MCF 10A (cell line): ENCODE data around the gene HACD4. TPM values are rescaled to one million over a fixed set of nuclear protein-coding genes. Genes with fewer than 3 reads are reported as not detected.

Experiments used
- BruUV-seq: library from RNA; stranded (reverse); fragments of 400-500 nt; replicated peaks from 2 replicates; lab custom pipeline; 2021; lab: Mats Ljungman, UMichigan
- CTCF ChIA-PET: fragments of 300-600 bp; sonication (Branson Sonifier 250); formaldehyde crosslinking; extraction: SDS; loops from one replicate; lab custom pipeline; 2021; ENCODE audit warnings: antibody characterized with exemption, inconsistent platforms; lab: Yijun Ruan, JAX
- POLR2A ChIA-PET: fragments of 300-600, 350-650 bp; sonication (Branson Sonifier 250); formaldehyde crosslinking; extraction: SDS; loops from one replicate; lab custom pipeline; 2020; ENCODE audit warnings: antibody characterized with exemption, inconsistent platforms; lab: Yijun Ruan, JAX
- DNase-seq: peaks from one replicate; pipeline ENCODE4 v3.0.0-alpha.2; 2018; ENCODE audit not compliant: unreplicated experiment
- H3K27ac Mint-ChIP-seq: one replicate; pipeline ENCODE4 v1.8.0; 2022; ENCODE audit warnings: mild to moderate bottlenecking, low read depth, mixed read lengths; ENCODE audit not compliant: unreplicated experiment
- H3K27me3 Mint-ChIP-seq: one replicate; pipeline ENCODE4 v1.8.0; 2022; ENCODE audit warnings: mixed read lengths; ENCODE audit not compliant: insufficient read depth, unreplicated experiment
- H3K36me3 Mint-ChIP-seq: one replicate; pipeline ENCODE4 v1.8.0; 2022; ENCODE audit warnings: mild to moderate bottlenecking, moderate library complexity, mixed read lengths; ENCODE audit not compliant: insufficient read depth, unreplicated experiment
- H3K4me1 Mint-ChIP-seq: one replicate; pipeline ENCODE4 v1.8.0; 2022; ENCODE audit warnings: mixed read lengths; ENCODE audit not compliant: insufficient read depth, unreplicated experiment
- H3K4me3 Mint-ChIP-seq: one replicate; pipeline ENCODE4 v1.8.0; 2022; ENCODE audit warnings: mild to moderate bottlenecking, moderate library complexity, mixed read lengths; ENCODE audit not compliant: unreplicated experiment
- H3K9me3 Mint-ChIP-seq: one replicate; pipeline ENCODE4 v1.8.0; 2022; ENCODE audit warnings: mixed read lengths; ENCODE audit not compliant: unreplicated experiment
- intact Hi-C: fragments of 100-400 bp; cut with micrococcal nuclease; formaldehyde crosslinking; loops from 2 replicates; pipeline ENCODE4 v1.14.1; 2022
- total RNA-seq: library from RNA; stranded (reverse); gene quantifications from 2 replicates; pipeline ENCODE4 v1.2.3, GENCODE V29; 2022
- TF ChIP-seq, protein P1 (sequence below): fragments of 200-600 bp; IDR thresholded peaks from one replicate; pipeline ENCODE4 v1.8.0; 2022; ENCODE audit warnings: antibody characterized with exemption, mild to moderate bottlenecking; ENCODE audit not compliant: unreplicated experiment

HACD4 gene
- total RNA-seq, 1 experiment from 2014 or later, result not detected

DNA sequence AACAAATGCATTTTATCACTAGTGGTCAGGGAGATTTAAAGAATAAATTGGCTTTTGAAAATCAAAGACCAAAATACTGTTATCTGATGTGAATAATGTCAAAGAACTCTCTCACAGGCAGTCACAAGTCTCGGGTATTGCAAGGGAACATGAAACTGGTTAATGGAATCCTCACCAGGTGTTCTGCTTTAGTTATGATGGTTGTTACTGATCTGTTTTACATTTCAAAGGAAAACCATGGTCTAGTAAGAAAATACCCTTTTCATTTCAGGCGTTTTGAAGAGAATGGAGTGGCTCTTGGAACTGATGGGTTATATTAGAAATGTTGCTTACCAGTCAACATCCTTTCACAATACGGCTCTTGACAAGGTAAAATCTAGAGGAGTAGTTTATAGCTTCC, 43.4 kb downstream of the HACD4 start:
- H3K9me3 Mint-ChIP-seq, result no peaks in the 10 kb centered on the region
- H3K4me3 Mint-ChIP-seq, result no peak overlapping the region
- intact Hi-C loops, result loop anchor here (10.0 kb wide), 1 partner anchor 87 kb away; the partner anchor contains the start of gene IFNB1
- TF ChIP-seq, protein P1, sequence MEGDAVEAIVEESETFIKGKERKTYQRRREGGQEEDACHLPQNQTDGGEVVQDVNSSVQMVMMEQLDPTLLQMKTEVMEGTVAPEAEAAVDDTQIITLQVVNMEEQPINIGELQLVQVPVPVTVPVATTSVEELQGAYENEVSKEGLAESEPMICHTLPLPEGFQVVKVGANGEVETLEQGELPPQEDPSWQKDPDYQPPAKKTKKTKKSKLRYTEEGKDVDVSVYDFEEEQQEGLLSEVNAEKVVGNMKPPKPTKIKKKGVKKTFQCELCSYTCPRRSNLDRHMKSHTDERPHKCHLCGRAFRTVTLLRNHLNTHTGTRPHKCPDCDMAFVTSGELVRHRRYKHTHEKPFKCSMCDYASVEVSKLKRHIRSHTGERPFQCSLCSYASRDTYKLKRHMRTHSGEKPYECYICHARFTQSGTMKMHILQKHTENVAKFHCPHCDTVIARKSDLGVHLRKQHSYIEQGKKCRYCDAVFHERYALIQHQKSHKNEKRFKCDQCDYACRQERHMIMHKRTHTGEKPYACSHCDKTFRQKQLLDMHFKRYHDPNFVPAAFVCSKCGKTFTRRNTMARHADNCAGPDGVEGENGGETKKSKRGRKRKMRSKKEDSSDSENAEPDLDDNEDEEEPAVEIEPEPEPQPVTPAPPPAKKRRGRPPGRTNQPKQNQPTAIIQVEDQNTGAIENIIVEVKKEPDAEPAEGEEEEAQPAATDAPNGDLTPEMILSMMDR, result no peak
- no peak overlapping the region for H3K27ac Mint-ChIP-seq
- no peaks in the 10 kb centered on the region for H3K27me3 Mint-ChIP-seq
- no peaks in the 10 kb centered on the region for H3K4me1 Mint-ChIP-seq
- DNase-seq, result no peak
- ChIA-PET POLR2A (interaction anchor here (1.2 kb wide), 1 partner anchor 108 kb away, joined by 5 read pairs; no protein-coding TSS in a partner anchor), CTCF (no interaction called here)
- no TSS peak for BruUV-seq
- peaks cover 12% of the 10 kb centered on the region for H3K36me3 Mint-ChIP-seq

DNA sequence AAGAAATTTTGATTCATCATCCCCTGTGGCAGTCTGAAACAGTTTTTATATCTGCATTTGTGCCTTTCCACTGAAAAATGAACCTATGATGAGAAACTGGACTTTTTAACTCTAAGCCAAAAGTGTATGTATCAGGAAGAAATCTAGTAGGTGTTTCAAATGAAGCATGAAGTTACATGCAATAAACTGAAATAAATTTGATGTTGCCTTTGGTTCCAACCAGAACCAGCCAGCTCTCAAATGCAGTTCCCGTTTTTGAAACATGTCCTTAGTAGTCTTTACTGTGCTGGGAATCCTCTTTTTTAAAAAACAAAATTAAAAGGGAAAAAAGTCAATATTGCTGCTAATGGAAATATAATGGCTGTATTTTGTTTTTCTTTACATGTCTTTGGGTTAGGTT, 43.9 kb downstream of the HACD4 start:
- H3K27ac Mint-ChIP-seq, result no peak overlapping the region
- no peaks in the 10 kb centered on the region for H3K9me3 Mint-ChIP-seq
- H3K4me3 Mint-ChIP-seq, result no peak overlapping the region
- no peak for DNase-seq
- peaks cover 12% of the 10 kb centered on the region for H3K36me3 Mint-ChIP-seq
- TF ChIP-seq, protein P1, result no peak
- H3K27me3 Mint-ChIP-seq, result no peaks in the 10 kb centered on the region
- no peaks in the 10 kb centered on the region for H3K4me1 Mint-ChIP-seq
- no TSS peak for BruUV-seq
- ChIA-PET POLR2A (no interaction called here), CTCF (no interaction called here)
- intact Hi-C loops, result loop anchor here (10.0 kb wide), 1 partner anchor 87 kb away; the partner anchor contains the start of gene IFNB1

DNA sequence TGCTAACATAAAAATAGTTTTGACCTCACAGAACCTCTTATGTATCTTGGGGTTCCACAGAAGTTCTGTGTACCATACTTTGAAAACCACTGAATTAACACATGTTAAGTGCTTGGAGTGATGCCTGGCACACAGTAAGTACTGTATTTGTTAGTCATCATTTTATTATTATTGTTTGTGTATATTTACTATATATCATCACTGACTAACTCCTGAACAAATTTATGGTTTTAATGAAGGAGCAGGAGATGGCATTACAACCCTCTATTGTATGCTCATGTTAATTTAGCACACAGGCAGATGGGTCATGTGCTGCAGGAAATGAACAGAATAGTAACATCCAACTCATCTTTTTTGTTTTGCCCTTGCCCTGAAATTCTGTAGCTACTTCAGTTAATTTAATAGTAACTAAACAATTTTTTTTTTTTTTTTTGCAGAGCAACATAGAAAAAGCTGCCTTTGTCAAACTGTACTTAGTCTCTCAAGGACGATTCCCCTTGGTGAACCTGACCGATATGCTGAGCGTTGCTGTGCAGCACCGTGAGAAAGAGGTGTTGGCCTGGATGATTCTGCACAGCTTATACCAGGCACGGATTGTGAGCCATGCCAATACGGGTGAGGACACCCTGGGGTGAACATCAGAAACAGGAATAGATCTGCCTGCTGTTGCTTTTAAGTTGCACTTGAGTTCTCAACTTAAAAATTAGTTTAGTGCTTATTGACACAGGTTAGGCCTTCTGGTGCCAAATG, 45.4 kb downstream of the HACD4 start:
- CTCF ChIA-PET, result interaction anchor here (0.6 to 0.7 kb wide), 2 partner anchors 948 to 1912 kb away, joined by 3 to 4 read pairs; no protein-coding TSS in a partner anchor
- TF ChIP-seq, protein P1, result no peak
- DNase-seq, result no peak
- intact Hi-C loops, result loop anchor here (10.0 kb wide), 1 partner anchor 89 kb away; the partner anchor contains the start of gene IFNB1
- Mint-ChIP-seq H3K36me3 (peaks cover 12% of the 10 kb centered on the region), H3K4me3 (no peak overlapping the region), H3K27me3 (no peaks in the 10 kb centered on the region), H3K4me1 (peaks cover 9% of the 10 kb centered on the region), H3K9me3 (no peaks in the 10 kb centered on the region), H3K27ac (no peak overlapping the region)
- POLR2A ChIA-PET, result no interaction called here
- BruUV-seq, result no TSS peak

- Mint-ChIP-seq H3K4me1 (peaks cover 13% of the 10 kb centered on the region), H3K27me3 (no peaks in the 10 kb centered on the region), H3K27ac (no peak overlapping the region), H3K9me3 (no peaks in the 10 kb centered on the region), H3K4me3 (no peak overlapping the region), H3K36me3 (peaks cover 1% of the 10 kb centered on the region)
- intact Hi-C loops, result loop anchor here (10.0 kb wide), 1 partner anchor 90 kb away; the partner anchor contains the start of gene IFNB1
- DNase-seq, result no peak
- ChIA-PET POLR2A (no interaction called here), CTCF (no interaction called here)
- TF ChIP-seq, protein P1, result no peak
- no TSS peak for BruUV-seq
Measured at GRCh38 chr9:20984506-20984905, 46.9 kb downstream of the HACD4 start.
